ENCODE data around the gene DSCAM. TPM values are rescaled to one million over a fixed set of nuclear protein-coding genes. Genes with fewer than 3 reads are reported as not detected.

Gene DSCAM
- total RNA-seq, 1 donor from 2014 or later = 0.21 TPM

GRCh38 chr21:40169971-40170370 is 677.0 kb downstream of the DSCAM start:
- H3K36me3 Mint-ChIP-seq (ENCODE audit: low read depth, unreplicated experiment) = peaks cover 4% of the 10 kb centered on the region
- DNase-seq (ENCODE audit: low spot score) = no peak
- no peaks in the 10 kb centered on the region for H3K4me1 Mint-ChIP-seq (ENCODE audit: unreplicated experiment)
- H3K9me3 Mint-ChIP-seq (ENCODE audit: unreplicated experiment) = peaks cover 34% of the 10 kb centered on the region
- peaks cover 6% of the 10 kb centered on the region for H3K27me3 Mint-ChIP-seq (ENCODE audit: unreplicated experiment)
- H3K4me3 Mint-ChIP-seq (ENCODE audit: unreplicated experiment) = no peak overlapping the region
- H3K27ac Mint-ChIP-seq (ENCODE audit: unreplicated experiment) = no peak overlapping the region
- no peak for TF ChIP-seq CTCF (IDR thresholded peaks at IDR 0.05; ENCODE audit: unreplicated experiment)

- H3K4me1 Mint-ChIP-seq (ENCODE audit: unreplicated experiment) = no peaks in the 10 kb centered on the region
- no peak overlapping the region for H3K4me3 Mint-ChIP-seq (ENCODE audit: unreplicated experiment)
- peaks cover 2% of the 10 kb centered on the region for H3K27me3 Mint-ChIP-seq (ENCODE audit: unreplicated experiment)
- peaks cover 27% of the 10 kb centered on the region for H3K9me3 Mint-ChIP-seq (ENCODE audit: unreplicated experiment)
- no peak overlapping the region for H3K27ac Mint-ChIP-seq (ENCODE audit: unreplicated experiment)
- no peak for TF ChIP-seq CTCF (IDR thresholded peaks at IDR 0.05; ENCODE audit: unreplicated experiment)
- no peak for DNase-seq (ENCODE audit: low spot score)
- peaks cover 4% of the 10 kb centered on the region for H3K36me3 Mint-ChIP-seq (ENCODE audit: low read depth, unreplicated experiment)
These were observed 680.6 kb downstream of the DSCAM start for GRCh38 chr21:40166291-40166843.

- TF ChIP-seq CTCF (IDR thresholded peaks at IDR 0.05; ENCODE audit: unreplicated experiment) = no peak
- no peak for DNase-seq (ENCODE audit: low spot score)
- H3K36me3 Mint-ChIP-seq (ENCODE audit: low read depth, unreplicated experiment) = peaks cover 4% of the 10 kb centered on the region
- no peak overlapping the region for H3K27ac Mint-ChIP-seq (ENCODE audit: unreplicated experiment)
- H3K27me3 Mint-ChIP-seq (ENCODE audit: unreplicated experiment) = peaks cover 2% of the 10 kb centered on the region
- peaks cover 27% of the 10 kb centered on the region for H3K9me3 Mint-ChIP-seq (ENCODE audit: unreplicated experiment)
- H3K4me3 Mint-ChIP-seq (ENCODE audit: unreplicated experiment) = no peak overlapping the region
- H3K4me1 Mint-ChIP-seq (ENCODE audit: unreplicated experiment) = no peaks in the 10 kb centered on the region
These were observed 681.2 kb downstream of the DSCAM start for GRCh38 chr21:40165773-40166070.

GRCh38 chr21:40164905-40165772 is 681.8 kb downstream of the DSCAM start:
- Mint-ChIP-seq H3K4me1 (ENCODE audit: unreplicated experiment) (no peaks in the 10 kb centered on the region), H3K36me3 (ENCODE audit: low read depth, unreplicated experiment) (peaks cover 4% of the 10 kb centered on the region), H3K9me3 (ENCODE audit: unreplicated experiment) (peaks cover 26% of the 10 kb centered on the region), H3K27me3 (ENCODE audit: unreplicated experiment) (peaks cover 1% of the 10 kb centered on the region), H3K27ac (ENCODE audit: unreplicated experiment) (no peak overlapping the region), H3K4me3 (ENCODE audit: unreplicated experiment) (no peak overlapping the region)
- TF ChIP-seq CTCF (IDR thresholded peaks at IDR 0.05; ENCODE audit: unreplicated experiment) = no peak
- DNase-seq (ENCODE audit: low spot score) = no peak

- no peaks in the 10 kb centered on the region for H3K36me3 Mint-ChIP-seq (ENCODE audit: low read depth, unreplicated experiment)
- no peak for TF ChIP-seq CTCF (IDR thresholded peaks at IDR 0.05; ENCODE audit: unreplicated experiment)
- no peaks in the 10 kb centered on the region for H3K27me3 Mint-ChIP-seq (ENCODE audit: unreplicated experiment)
- H3K4me1 Mint-ChIP-seq (ENCODE audit: unreplicated experiment) = no peaks in the 10 kb centered on the region
- no peak overlapping the region for H3K4me3 Mint-ChIP-seq (ENCODE audit: unreplicated experiment)
- DNase-seq (ENCODE audit: low spot score) = no peak
- no peak overlapping the region for H3K27ac Mint-ChIP-seq (ENCODE audit: unreplicated experiment)
- peaks cover 19% of the 10 kb centered on the region for H3K9me3 Mint-ChIP-seq (ENCODE audit: unreplicated experiment)
These were observed 684.9 kb downstream of the DSCAM start for GRCh38 chr21:40162075-40162474.

Measured in endothelial cell (in vitro differentiated cells).